ENCODE measurements around the gene NME7.

The NME7 gene

GRCh38 chr1:169105087-169105433, 262.5 kb downstream of the NME7 start:
- no peak for DNase-seq

DNA sequence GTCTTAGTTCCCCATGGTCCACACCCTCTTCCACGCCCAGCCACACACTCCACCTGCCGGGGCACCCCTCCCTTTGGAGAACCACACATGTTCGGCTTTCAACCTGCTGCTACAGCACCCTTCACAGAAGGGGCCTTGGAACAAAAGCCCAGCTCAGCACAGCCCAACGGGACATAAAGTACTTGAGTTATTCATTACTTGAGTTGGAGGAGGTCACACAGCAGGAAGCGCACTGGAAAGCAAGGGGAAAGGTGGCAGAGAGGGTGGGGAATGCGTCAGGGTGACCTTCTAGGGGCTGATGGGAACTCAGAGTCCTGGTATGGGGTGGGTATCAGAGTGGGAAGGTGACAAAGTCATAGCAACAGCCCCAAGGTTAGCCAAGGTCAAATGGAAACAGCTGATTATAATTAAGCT, 264.1 kb downstream of the NME7 start:
- DNase-seq = no peak

DNA sequence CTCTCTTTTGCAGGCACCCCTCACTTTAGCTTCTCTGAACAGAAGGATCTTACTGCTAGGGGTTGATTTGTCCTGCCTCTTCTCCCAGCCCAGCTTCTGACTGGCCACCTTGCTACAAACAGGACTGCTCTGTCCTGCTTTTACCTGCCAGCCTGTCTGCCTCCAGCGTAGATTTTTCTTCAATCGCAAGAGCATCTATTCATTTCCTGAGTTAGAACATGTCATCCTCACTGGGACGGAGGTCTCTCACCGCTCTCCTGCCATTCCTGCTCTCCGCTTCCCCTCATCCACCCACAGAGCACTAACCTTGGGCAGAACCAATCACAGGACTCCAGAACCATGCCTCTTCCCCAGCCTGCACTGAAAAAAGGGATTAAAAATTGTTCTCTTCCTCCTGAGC, 264.6 kb downstream of the NME7 start:
- DNase-seq = no peak

DNA sequence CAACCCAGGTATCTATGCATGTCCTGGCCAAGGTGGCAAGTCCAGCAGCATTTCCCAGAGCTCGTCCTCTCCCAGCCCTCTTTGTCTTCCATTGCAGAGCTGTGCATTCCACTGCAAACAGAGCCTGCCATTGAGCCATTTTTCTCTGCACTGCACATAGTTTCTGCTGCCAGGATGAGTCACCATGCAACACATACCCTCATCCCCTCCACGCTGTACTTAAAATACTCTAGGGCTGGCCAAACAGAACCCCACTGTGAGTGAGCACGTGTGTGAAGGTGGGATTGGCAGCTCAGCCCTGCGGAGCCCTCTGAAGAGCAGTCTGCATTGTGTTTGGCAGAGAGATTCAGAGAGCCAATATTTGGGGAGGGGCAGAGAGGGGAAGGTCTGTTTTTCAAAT, 265.0 kb downstream of the NME7 start:
- DNase-seq = no peak

- DNase-seq = no peak
Observed at GRCh38 chr1:169100651-169101088, 266.9 kb downstream of the NME7 start.

- DNase-seq = no peak
Observed at GRCh38 chr1:169100208-169100607, 267.4 kb downstream of the NME7 start.

DNA sequence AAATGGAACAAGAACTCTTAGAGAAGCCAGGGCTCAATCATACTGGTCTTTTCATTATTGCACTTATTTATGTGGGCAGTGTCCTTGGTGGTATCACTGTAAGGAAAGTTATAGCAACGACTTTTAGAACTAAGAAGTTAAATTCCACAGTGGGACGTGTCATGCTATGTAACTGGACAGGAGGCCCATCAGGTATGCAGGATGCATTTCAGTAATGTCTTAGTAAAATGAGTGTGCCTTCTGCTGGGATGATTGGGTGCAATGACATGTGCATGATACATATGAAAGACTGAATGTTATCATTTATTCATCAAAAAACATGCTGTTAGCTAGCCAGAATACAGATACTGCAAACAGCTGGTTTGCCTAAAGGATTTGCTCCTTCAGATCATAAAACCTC, 268.0 kb downstream of the NME7 start:
- no peak for DNase-seq

DNA sequence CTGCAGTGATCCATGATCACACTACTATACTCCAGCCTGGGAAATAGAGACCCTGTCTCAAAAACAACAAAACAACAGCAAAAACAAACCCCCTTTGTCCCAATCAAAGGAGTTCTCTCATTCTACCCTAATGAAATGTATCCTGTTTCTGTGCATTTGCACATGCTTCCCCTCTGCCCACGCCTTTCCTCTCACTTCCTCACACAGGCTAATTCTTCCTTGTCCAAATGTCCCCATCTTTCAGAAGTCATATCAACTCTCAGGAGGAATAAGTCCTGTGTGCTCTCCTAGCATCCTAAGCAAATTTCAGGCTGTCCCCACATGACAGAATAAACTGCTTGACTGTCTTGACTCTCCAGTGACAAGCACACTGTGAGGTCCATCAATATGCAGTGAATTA, 269.2 kb downstream of the NME7 start:
- DNase-seq = no peak

DNA sequence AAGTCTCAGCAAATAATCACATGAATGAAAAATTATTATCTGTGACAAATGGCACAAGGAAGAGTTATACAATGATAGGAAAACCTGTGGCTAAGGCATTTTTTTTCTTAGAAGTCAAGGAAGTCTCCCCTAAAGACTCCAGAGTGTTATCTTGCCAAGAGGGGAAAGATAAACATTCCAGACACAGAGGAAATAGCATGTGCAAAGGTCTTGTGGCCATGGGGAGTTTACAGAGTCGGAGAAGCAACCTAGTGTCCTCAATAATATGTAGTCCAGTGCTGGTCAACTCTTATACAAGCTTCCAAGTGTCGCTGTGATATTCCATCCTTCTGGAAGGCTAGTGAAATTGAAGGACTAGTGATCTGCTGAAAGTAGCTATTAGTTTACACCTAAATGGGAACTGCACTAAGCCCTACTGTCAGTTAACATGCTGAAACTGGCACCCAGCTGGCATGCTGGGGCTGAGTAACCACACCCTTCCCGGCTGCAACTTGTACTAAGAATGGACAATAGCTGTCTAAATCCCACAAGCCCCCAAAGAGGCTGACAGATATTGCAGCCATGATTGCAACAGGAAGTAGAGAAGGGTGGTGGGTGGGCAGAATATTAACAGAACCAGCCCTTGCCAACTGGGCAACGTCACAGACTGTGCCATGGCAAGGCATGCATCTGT, 272.6 kb downstream of the NME7 start:
- DNase-seq = no peak

- no peak for DNase-seq
Observed at GRCh38 chr1:169092399-169092798, 275.2 kb downstream of the NME7 start.

GRCh38 chr1:169091480-169091941, 276.1 kb downstream of the NME7 start:
- no peak for DNase-seq

DNA sequence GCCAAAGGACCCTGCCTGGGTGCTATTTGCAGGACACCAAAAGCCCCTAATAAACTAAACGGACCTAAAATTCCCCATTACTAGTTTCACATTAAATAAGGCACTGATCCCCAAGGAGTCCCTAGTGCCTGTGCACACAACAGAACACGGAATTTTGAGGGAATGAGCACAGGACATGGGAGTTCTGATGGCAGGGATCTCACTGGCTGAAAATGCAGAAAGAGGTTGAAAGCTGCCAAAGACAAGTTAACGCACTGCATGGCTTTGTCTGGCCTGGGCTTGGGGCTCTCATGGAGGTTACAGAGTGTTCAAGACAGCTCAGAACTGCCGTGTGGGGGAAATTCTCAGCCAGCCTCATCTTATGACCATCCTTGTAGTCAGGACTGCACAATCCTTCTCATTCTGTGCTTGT, 276.7 kb downstream of the NME7 start:
- DNase-seq = no peak

DNA sequence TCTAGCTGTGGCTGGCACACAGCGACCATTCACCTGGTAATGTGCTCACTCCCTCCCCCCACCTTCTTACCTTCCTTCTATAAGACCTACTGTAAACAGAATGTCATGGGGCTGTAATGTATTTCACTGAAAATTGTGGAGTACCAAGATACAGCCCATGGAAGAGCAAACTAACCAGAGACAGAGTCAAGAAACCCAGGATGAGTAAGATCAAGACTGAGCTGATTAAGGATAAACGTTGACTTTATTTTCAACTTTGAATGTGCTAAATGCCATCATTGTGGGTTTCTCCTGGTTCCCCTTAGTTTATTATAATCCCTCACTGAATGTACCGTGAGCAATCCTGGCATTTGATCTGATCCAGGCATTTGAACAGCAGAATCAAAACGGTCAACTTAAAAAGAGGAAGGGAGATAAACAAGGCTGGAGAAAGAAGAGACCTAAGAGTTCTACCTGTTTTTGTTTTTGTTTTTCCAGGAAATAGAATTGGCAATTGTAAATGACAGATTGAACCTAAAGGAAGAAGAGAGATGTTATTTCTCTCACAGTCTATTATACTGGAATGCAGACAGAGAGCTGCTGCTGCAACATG, 277.2 kb downstream of the NME7 start:
- no peak for DNase-seq

DNA sequence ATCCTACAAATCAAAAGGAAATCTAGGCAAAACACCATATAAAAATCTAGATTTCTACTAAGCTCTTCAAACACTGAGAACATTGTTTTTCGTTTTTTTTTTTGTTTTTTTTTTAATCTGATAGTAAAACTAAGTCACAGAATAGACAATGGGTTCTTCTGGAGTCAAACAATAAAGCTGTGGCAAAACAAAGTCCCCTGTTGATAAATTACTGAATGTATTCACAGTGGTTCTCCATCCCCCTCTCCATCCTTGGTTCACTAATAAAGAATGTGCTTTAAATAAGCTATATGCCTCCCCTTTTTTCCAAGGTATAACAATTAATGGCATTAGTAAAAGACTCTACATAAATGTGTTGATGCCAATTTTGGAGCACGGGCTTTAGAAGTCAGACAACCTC, 277.8 kb downstream of the NME7 start:
- DNase-seq = no peak

GRCh38 chr1:169087876-169088275, 279.7 kb downstream of the NME7 start:
- no peak for DNase-seq

DNA sequence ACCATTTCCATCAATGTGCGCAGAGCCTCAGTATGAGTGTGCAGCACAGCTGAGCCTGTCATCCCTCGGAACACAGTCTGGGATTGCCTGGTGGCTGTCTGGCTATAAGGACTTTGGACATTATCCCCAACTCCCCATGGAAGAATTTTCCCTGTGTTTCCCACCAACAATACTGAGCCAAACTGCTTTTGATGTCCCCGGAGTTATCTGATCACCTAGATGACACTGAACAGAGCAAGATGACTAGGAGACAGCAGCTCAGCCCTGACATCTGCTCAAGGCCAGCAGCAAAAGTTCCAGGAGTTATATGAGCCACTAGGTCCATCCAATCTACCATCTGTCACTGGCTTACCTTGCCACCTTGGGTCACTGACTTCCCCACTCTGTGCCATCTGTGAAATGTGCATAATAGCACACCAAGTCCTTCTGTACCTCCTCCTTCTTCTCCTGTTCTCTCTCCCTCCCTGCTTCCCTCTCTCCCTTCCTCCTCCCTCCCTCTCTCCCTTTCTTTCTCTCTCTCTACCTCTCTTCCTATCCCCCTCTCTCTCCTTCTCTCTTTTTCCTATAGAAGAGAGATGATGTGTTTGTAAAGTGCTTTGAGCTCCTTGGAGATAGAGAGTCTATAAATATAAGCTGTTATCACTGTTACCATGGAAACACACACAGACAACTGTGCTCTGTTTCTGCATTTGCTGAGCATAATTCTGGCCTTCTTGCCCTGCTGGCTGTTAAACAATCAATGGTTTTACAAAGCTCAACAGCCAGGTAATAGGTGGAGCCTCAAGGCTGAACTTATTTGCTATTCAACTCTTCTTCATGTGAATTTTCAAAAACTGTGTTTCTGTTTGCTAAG, 280.8 kb downstream of the NME7 start:
- DNase-seq = no peak

DNA sequence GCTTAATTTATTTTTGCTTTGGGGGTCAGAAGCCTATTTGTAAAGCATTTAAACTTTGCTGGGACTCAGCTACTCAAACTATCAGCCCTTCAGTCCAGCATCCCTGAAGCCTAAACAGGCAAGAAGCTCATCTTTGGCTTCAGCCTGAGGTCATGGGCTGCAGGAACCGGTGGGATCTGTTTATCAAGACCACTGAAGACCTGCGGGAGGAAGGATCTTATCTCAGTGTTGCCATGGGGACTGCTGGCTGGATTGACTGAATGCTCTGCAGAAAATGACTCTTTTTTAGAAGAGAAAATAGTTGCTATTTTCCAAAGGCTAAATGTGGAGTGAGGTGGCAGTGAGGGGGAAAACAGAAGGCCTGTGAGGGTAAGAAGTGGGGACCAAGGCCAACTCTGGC, 281.7 kb downstream of the NME7 start:
- DNase-seq = no peak

All from cortex of kidney (tissue), 1 donor.